Measurements from ENCODE around the gene SAMD4A. TPM values are rescaled to one million over a fixed set of nuclear protein-coding genes. Genes with fewer than 3 reads are reported as not detected.

The SAMD4A gene
- polyA plus RNA-seq, 2 of the 4 experiments (the other 2 are of a cell fraction): 3.9 to 5.4 TPM

- H3K4me1 ChIP-seq: peaks cover 9% of the 10 kb centered on the region
- no peak overlapping the region for H3K4me2 ChIP-seq
- ATAC-seq (no peak), FAIRE-seq (no peak), DNase-seq (ENCODE audit: low read depth in 1 of 2, low spot score in 1 of 2) (no peak)
- TF ChIP-seq GATA3 (IDR thresholded peaks at IDR 0.05; ENCODE audit: borderline replicate concordance): no peak
- no peak for TF ChIP-seq CBX8 (IDR thresholded peaks at IDR 0.05)
- TF ChIP-seq HDAC2 (IDR thresholded peaks at IDR 0.05): no peak
- no peak for TF ChIP-seq ELK1 (IDR thresholded peaks at IDR 0.05; ENCODE audit: low read depth, low read length)
- no peak for TF ChIP-seq EHF (CRISPR knock-in tag; IDR thresholded peaks at IDR 0.05)
- no peak for TF ChIP-seq HOXA7 (CRISPR knock-in tag; IDR thresholded peaks at IDR 0.05)
- no peak for TF ChIP-seq PHF8 (IDR thresholded peaks at IDR 0.05; ENCODE audit: borderline replicate concordance, low read depth)
- TF ChIP-seq USF2 (IDR thresholded peaks at IDR 0.05): no peak
- no peak for TF ChIP-seq FOSB (CRISPR knock-in tag; IDR thresholded peaks at IDR 0.05)
- TF ChIP-seq NPAS2 (CRISPR knock-in tag; IDR thresholded peaks at IDR 0.05; ENCODE audit: borderline replicate concordance): no peak
- TF ChIP-seq ZNF302 (CRISPR knock-in tag; IDR thresholded peaks at IDR 0.05): no peak
- TF ChIP-seq RFX5 (IDR thresholded peaks at IDR 0.05): no peak
- TF ChIP-seq E2F6 (IDR thresholded peaks at IDR 0.05; ENCODE audit: borderline replicate concordance, low read depth): no peak
- TF ChIP-seq CEBPB (IDR thresholded peaks at IDR 0.05): no peak
- POLR2A ChIA-PET: no interaction called here
- CTCF ChIA-PET: interaction anchor here (1.0 to 2.4 kb wide), 2 partner anchors 16 to 43 kb away, joined by 3 to 11 read pairs; partner anchors contain the start of gene SAMD4A
- 48% methylated on average over 1 of the region's 1 CpG for WGBS (ENCODE audit: missing lambda C conversion rate)
- no peak overlapping the region for H3K4me3 ChIP-seq
- no peaks in the 10 kb centered on the region for H3K9me3 ChIP-seq
- no peak overlapping the region for H3K27ac ChIP-seq
These were observed 17.2 kb downstream of the SAMD4A start for GRCh38 chr14:54584097-54584496.

GRCh38 chr14:54585214-54585613 is 18.3 kb downstream of the SAMD4A start:
- H3K9me3 ChIP-seq: no peaks in the 10 kb centered on the region
- H3K4me2 ChIP-seq: no peak overlapping the region
- H3K4me1 ChIP-seq: peaks cover 8% of the 10 kb centered on the region; the same call in 2 of the 3 replicates
- FAIRE-seq (no peak), ATAC-seq (no peak), DNase-seq (ENCODE audit: low read depth in 1 of 2, low spot score in 1 of 2) (no peak)
- ChIA-PET POLR2A (no interaction called here), CTCF (no interaction called here)
- 87% methylated on average over 3 of the region's 3 CpGs for WGBS (ENCODE audit: missing lambda C conversion rate)
- TF ChIP-seq KDM1A (IDR thresholded peaks at IDR 0.05; ENCODE audit: low read depth) (no peak), CTCF (IDR thresholded peaks at IDR 0.05) (no peak), FOSB (CRISPR knock-in tag; IDR thresholded peaks at IDR 0.05) (no peak), ESRRA (IDR thresholded peaks at IDR 0.05; ENCODE audit: borderline replicate concordance, low read length) (no peak), FOSL2 (IDR thresholded peaks at IDR 0.05) (no peak), FOSL2 (CRISPR knock-in tag; IDR thresholded peaks at IDR 0.05) (no peak)
- no peak overlapping the region for H3K27ac ChIP-seq
- H3K4me3 ChIP-seq: no peak overlapping the region

GRCh38 chr14:54589076-54589475 is 22.1 kb downstream of the SAMD4A start:
- ChIA-PET POLR2A (no interaction called here), CTCF (no interaction called here)
- H3K27ac ChIP-seq: no peak overlapping the region
- no peaks in the 10 kb centered on the region for H3K9me3 ChIP-seq
- WGBS (ENCODE audit: missing lambda C conversion rate): 50% methylated on average over 2 of the region's 2 CpGs
- no peak overlapping the region for H3K4me2 ChIP-seq
- ATAC-seq (no peak), DNase-seq (ENCODE audit: low read depth in 1 of 2, low spot score in 1 of 2) (no peak), FAIRE-seq (no peak)
- H3K4me3 ChIP-seq: no peak overlapping the region
- peaks cover 14% of the 10 kb centered on the region for H3K4me1 ChIP-seq
- TF ChIP-seq MAFK (IDR thresholded peaks at IDR 0.05; ENCODE audit: partially characterized antibody) (no peak), SREBF2 (IDR thresholded peaks at IDR 0.05) (no peak), EHMT2 (IDR thresholded peaks at IDR 0.05; ENCODE audit: low read depth) (no peak), HEYL (CRISPR knock-in tag; IDR thresholded peaks at IDR 0.05) (no peak), CBX2 (IDR thresholded peaks at IDR 0.05; ENCODE audit: borderline replicate concordance, low read depth) (no peak), MAZ (IDR thresholded peaks at IDR 0.05; ENCODE audit: borderline replicate concordance, low read depth, low read length) (no peak), FOSL2 (IDR thresholded peaks at IDR 0.05) (no peak), FOSL2 (CRISPR knock-in tag; IDR thresholded peaks at IDR 0.05) (no peak), CTCF (IDR thresholded peaks at IDR 0.05) (no peak), CHD4 (IDR thresholded peaks at IDR 0.05; ENCODE audit: borderline replicate concordance) (no peak), PBX3 (IDR thresholded peaks at IDR 0.05) (no peak), ZSCAN20 (CRISPR knock-in tag; IDR thresholded peaks at IDR 0.05) (no peak), RAD21 (conservative IDR thresholded peaks at IDR 0.05 in 1 of 2, IDR thresholded peaks at IDR 0.05 in 1 of 2) (no peak)

All from A549 (cell line).